NCI-H748 (cell line): ENCODE measurements around the gene DUSP12.
"Not testable (repeated sequence)": the region's sequence is repeated elsewhere in the genome, so short reads cannot be mapped to it uniquely, and the experiment has no call there.

ENCODE experiments used
- DNase-seq: peaks from one replicate; lab custom pipeline; 2025; ENCODE audit not compliant: unreplicated experiment; lab: John Stamatoyannopoulos, UW

Gene DUSP12, protein sequence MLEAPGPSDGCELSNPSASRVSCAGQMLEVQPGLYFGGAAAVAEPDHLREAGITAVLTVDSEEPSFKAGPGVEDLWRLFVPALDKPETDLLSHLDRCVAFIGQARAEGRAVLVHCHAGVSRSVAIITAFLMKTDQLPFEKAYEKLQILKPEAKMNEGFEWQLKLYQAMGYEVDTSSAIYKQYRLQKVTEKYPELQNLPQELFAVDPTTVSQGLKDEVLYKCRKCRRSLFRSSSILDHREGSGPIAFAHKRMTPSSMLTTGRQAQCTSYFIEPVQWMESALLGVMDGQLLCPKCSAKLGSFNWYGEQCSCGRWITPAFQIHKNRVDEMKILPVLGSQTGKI

DNA sequence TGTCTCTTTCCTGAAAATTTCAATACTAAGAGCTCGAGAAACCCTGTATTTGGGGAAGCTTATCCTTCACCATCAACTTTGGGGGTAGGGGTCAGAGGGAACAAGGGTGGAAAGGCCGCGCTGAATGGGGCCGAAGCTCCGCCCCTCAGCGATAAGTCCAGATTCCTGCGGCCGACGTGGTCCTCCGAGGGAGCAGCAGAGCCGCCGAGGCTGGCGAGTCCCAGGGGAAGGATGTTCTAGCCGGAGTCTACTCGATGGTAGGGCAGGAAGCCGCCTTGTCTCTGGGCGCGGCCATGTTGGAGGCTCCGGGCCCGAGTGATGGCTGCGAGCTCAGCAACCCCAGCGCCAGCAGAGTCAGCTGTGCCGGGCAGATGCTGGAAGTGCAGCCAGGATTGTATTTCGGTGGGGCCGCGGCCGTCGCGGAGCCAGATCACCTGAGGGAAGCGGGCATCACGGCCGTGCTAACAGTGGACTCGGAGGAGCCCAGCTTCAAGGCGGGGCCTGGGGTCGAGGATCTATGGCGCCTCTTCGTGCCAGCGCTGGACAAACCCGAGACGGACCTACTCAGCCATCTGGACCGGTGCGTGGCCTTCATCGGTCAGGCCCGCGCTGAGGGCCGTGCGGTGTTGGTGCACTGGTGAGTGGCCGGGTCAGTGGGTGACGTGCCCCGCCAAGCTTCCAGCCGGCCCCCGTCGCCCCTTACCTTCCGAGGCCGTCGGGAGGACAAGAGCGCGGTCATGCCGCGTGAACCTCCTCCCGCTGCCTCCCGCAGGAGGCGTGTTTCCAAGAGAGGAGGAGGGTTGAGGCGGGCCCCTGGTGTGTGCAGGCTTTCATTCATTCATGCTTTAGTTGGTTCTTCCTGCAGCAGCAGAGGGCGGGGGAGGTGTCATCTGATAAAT is at the start of gene DUSP12:
TSS of gene DUSP12 (plus strand) at position 278 of the 899 bp plus-strand sequence. CDS start at position 294, 16 bp downstream.
- DNase-seq = peak; percentile 97

- DNase-seq = peak; percentile 78
Measured at GRCh38 chr1:161702250-161702649, 47.3 kb upstream of the DUSP12 start.

GRCh38 chr1:161705537-161705936 is 44.0 kb upstream of the DUSP12 start:
- DNase-seq = no peak

GRCh38 chr1:161706113-161706481 is 43.5 kb upstream of the DUSP12 start:
- DNase-seq = no peak

DNA sequence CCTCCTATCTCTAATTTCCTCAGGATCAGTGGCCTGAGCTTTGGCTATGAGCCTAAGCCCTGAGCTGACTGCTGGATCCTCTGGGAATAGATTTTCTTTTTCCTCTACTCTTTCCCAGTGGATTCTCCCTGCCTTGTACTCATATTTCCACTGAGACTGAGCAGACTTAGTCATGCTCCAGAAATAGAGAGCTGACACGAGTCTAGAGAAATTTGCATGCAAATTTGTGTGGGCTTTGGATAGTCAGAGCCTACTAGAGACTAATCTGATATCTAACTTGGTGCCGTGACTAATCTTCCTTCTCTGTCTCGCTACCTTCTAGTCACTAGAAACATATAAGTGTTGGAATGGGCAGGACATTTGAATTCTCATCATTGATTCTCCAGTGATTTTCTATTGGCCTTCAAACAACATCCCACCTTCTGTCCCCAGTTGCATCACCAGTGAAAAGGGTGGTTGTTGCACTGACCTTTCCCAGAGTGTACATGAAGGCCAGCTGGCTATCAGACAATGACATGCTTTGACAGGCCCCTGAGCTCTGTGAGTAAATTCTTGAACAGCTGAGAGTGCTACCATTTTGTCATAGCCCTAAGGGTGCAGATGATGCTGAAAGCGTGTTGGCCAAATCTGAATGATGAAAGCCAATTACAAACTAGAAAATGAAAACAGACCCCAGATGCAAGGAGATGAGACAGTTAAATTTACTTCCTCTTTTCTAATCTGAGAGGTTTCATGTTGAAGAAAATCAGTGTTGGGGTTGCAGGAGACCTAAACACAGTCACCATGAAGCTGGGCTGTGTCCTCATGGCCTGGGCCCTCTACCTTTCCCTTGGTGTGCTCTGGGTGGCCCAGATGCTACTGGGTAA is 42.9 kb upstream of the DUSP12 start, which contains the start of gene FCRLA:
TSS of gene FCRLA (plus strand) at position 748 of the 866 bp plus-strand sequence. CDS start at position 784, 36 bp downstream.
- DNase-seq = no peak

GRCh38 chr1:161707503-161707902 is 42.1 kb upstream of the DUSP12 start:
- no peak for DNase-seq

GRCh38 chr1:161709373-161709772 is 40.2 kb upstream of the DUSP12 start:
- no peak for DNase-seq

- no peak for DNase-seq
Measured at GRCh38 chr1:161710560-161710959, 39.0 kb upstream of the DUSP12 start.

DNA sequence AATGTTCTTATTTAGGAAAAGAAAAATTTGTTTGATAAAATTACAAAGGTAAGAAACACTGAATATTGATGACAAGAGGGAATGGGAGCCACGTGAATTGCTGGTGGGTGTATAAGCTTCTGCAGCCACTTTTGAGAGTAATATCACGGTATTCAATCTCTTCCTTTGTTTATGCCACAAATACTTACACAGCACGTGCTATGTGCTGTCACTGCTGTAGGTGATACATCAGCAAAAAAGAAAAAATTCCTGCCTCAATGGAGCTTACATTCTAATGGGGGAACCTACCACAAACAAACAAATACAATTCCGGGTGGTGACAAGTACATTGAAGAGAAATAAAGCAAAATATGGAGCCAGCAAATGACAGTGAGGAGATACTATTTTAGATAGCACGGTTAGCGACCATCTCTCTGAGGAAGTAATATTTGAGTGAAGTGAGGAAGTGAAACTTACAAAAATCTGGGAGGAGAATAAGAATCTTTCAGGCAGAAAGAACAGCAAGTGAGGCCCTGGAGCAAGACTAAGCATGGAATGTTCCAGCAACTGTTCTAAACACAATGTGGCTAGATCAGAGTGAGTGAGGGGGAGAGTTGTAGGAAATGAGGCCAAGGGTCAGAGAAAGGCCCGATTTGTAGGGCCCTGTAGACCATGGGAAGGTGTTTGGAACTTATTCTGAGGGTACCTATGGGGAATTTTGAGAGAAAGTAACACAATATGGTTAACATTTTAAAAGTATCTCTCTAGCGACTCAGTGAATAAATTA is 30.8 kb upstream of the DUSP12 start:
- no peak for DNase-seq

DNA sequence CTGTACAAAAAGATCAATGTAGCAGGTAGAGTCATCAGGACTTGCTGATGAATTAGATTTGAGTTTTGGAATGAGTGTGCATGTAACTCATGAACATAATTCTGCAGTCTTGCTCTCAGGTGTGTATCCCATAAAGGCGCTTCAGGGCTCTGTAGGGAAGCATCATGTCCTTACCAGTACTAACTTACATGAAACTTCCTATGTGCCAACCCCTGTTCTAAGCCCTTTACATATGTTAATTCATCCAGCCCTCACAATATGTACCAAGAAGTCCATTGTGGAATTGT is 30.3 kb upstream of the DUSP12 start:
- no peak for DNase-seq

DNA sequence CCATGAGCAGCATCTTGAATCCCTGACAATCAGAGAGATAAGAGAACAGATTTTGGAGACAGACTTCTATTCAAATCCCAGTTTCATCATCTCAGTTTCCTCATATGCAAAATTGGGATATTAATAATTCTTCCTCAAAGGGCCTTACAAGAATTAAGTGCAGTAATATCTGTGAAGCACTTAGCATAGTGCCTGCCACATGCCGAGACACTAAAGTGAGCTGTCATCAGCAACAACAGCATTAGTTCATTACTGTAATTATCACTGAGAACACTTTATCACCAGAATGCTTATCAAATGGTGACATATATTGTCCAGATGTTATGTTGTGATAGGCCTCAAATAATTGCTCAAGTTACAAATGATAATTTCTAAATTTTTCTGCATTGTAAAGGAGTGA is 29.2 kb upstream of the DUSP12 start:
- DNase-seq = no peak

GRCh38 chr1:161720956-161721737 is 28.4 kb upstream of the DUSP12 start, which contains the start of gene FCRLB:
Gene FCRLB, plus strand, starts transcription at chr1:161721544. Its CDS starts 1,129 bp downstream, at chr1:161722673.
- no peak for DNase-seq

GRCh38 chr1:161721738-161722343 is 27.7 kb upstream of the DUSP12 start:
- no peak for DNase-seq

- no peak for DNase-seq
Measured at GRCh38 chr1:161722406-161722805, 27.2 kb upstream of the DUSP12 start.

GRCh38 chr1:161723459-161724141 is 26.0 kb upstream of the DUSP12 start:
- DNase-seq = no peak

DNA sequence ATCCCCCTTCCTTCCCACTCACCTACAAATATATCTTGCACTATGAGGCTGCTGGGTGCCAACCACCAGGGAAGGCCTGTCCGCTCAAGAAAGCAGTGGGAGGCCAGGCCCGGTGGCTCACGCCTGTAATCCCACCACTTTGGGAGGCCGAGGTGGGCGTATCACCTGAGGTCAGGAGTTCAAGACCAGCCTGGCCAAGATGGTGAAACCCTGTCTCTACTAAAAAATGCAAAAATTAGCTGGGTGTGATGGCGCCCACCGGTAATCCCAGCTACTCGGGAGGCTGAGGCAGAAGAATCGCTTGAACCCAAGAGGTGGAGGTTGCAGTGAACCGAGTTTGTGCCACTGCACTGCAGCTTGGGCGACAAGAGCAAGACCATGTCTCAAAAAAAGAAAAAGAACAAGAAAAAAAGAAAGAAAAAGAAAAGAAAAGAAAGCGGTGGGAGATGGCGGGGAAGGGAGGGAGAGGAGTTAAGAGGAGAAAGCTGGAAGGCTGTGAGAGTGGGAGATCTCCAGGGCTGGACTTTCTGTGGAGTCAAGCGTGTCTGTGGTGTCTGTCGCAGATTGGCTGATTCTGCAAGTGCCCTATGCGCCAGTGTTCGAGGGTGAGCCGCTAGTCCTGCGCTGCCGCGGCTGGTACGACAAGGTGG is 24.2 kb upstream of the DUSP12 start:
- not testable (repeated sequence) for DNase-seq

- DNase-seq = peak; percentile 69
Measured at GRCh38 chr1:161725908-161726472, 23.6 kb upstream of the DUSP12 start.
